Naive thymus-derived CD4-positive, alpha-beta T cell (primary cell): ENCODE results near the gene HOMER3. TPM values are rescaled to one million over a fixed set of nuclear protein-coding genes. Genes with fewer than 3 reads are reported as not detected.

Source experiments
- ATAC-seq: fragments of 150-1000 bp; cut with Tn5 transposase; 2 replicates; pipeline ENCODE4 v1.10.0; 2021; ENCODE audit warnings: mild to moderate bottlenecking, moderate library complexity
- CTCF ChIA-PET: fragments of 350-600 bp; sonication (Branson Sonifier 250); formaldehyde crosslinking; loops from one replicate; lab custom pipeline; 2021; ENCODE audit warnings: antibody characterized with exemption; lab: Charles Lee
- POLR2A ChIA-PET: fragments of 350-600 bp; sonication (Branson Sonifier 250); formaldehyde crosslinking; loops from one replicate; lab custom pipeline; 2021; ENCODE audit warnings: antibody characterized with exemption, inconsistent platforms; lab: Charles Lee
- DNase-seq, 9 donors: peaks; one replicate each; pipeline versions ENCODE4 v3.0.0 to v3.0.0-alpha.2; 2020 to 2022; ENCODE audit warnings: mixed read lengths in 1 of 9
- H3K27ac ChIP-seq: one replicate; pipeline ENCODE4 v1.7.0; 2013; ENCODE audit warnings: mild to moderate bottlenecking, low read depth, low read length, moderate library complexity
- H3K27me3 ChIP-seq, 2 donors: one replicate each; pipeline ENCODE4 v1.7.0; 2013; ENCODE audit warnings: low read length in 2 of 2, mild to moderate bottlenecking in 2 of 2, moderate library complexity in 2 of 2; ENCODE audit not compliant: control insufficient read depth in 2 of 2, insufficient read depth in 2 of 2
- H3K36me3 ChIP-seq, 3 experiments: 1 replicate in 2 of 3; 2 replicates in 1 of 3; pipeline ENCODE4 v1.7.0; 2013; ENCODE audit warnings: low read length in 3 of 3, mild to moderate bottlenecking in 3 of 3, moderate library complexity in 1 of 3; ENCODE audit not compliant: insufficient read depth in 3 of 3, control insufficient read depth in 2 of 3
- H3K4me1 ChIP-seq, 2 donors: one replicate each; pipeline ENCODE4 v1.7.0; 2013; ENCODE audit warnings: low read length in 2 of 2, mild to moderate bottlenecking in 2 of 2, moderate library complexity in 1 of 2; ENCODE audit not compliant: control insufficient read depth in 2 of 2, insufficient read depth in 2 of 2
- H3K4me3 ChIP-seq: 2 replicates; pipeline ENCODE4 v1.7.0; 2013; ENCODE audit warnings: mild to moderate bottlenecking, low read length
- H3K9me3 ChIP-seq, 3 experiments: 1 replicate in 2 of 3; 2 replicates in 1 of 3; pipeline ENCODE4 v1.7.0; 2013; ENCODE audit warnings: low read length in 3 of 3; ENCODE audit not compliant: control insufficient read depth in 2 of 3
- H3K27ac Mint-ChIP-seq, 9 donors: one replicate each; pipeline ENCODE4 v1.8.0; 2020 to 2022; ENCODE audit warnings: mixed read lengths in 9 of 9, mild to moderate bottlenecking in 8 of 9, moderate library complexity in 5 of 9, inconsistent platforms in 2 of 9
- H3K27me3 Mint-ChIP-seq, 5 donors: one replicate each; pipeline ENCODE4 v1.8.0; 2021 to 2022; ENCODE audit warnings: mixed read lengths in 5 of 5, mild to moderate bottlenecking in 1 of 5
- H3K36me3 Mint-ChIP-seq, 5 donors: one replicate each; pipeline ENCODE4 v1.8.0; 2020 to 2022; ENCODE audit warnings: mixed read lengths in 5 of 5, mild to moderate bottlenecking in 3 of 5, inconsistent platforms in 1 of 5
- H3K4me1 Mint-ChIP-seq, 7 donors: one replicate each; pipeline ENCODE4 v1.8.0; 2020 to 2022; ENCODE audit warnings: mixed read lengths in 7 of 7, mild to moderate bottlenecking in 3 of 7, inconsistent platforms in 1 of 7
- H3K4me3 Mint-ChIP-seq, 10 donors: one replicate each; pipeline ENCODE4 v1.8.0; 2020 to 2022; ENCODE audit warnings: mild to moderate bottlenecking in 10 of 10, mixed read lengths in 10 of 10, moderate library complexity in 6 of 10, inconsistent platforms in 2 of 10
- H3K9me3 Mint-ChIP-seq, 11 donors: one replicate each; pipeline ENCODE4 v1.8.0; 2020 to 2022; ENCODE audit warnings: mixed read lengths in 11 of 11, mild to moderate bottlenecking in 4 of 11, inconsistent platforms in 1 of 11, moderate library complexity in 1 of 11
- intact Hi-C, 2 donors: fragments of 100-400 bp; cut with micrococcal nuclease; formaldehyde crosslinking; loops; one replicate each; pipeline ENCODE4 v1.15.1; 2023
- polyA plus RNA-seq, 2 donors: library from polyadenylated mRNA; unstranded; fragments of 300-500 nt; fragmentation: Illumina TruSeq; gene quantifications; one replicate each; pipeline ENCODE4 v1.2.3, GENCODE V29; 2021
- total RNA-seq, 6 experiments: library from RNA in 5 of 6; stranded (reverse) in 5 of 6; gene quantifications; 1 replicate in 5 of 6; 2 replicates in 1 of 6; pipeline ENCODE4 v1.2.3 and lab custom pipeline; 2021 to 2026

HOMER3 gene
- total RNA-seq = 10 to 100 TPM in 1 of 5 experiments, 1 to 10 TPM in 1, under 1 TPM in 2, not detected in 1; 0.53 to 16.3 (median 1.4) TPM
- not detected for polyA plus RNA-seq
- total RNA-seq (lab: John Stamatoyannopoulos, UW) = not detected

DNA sequence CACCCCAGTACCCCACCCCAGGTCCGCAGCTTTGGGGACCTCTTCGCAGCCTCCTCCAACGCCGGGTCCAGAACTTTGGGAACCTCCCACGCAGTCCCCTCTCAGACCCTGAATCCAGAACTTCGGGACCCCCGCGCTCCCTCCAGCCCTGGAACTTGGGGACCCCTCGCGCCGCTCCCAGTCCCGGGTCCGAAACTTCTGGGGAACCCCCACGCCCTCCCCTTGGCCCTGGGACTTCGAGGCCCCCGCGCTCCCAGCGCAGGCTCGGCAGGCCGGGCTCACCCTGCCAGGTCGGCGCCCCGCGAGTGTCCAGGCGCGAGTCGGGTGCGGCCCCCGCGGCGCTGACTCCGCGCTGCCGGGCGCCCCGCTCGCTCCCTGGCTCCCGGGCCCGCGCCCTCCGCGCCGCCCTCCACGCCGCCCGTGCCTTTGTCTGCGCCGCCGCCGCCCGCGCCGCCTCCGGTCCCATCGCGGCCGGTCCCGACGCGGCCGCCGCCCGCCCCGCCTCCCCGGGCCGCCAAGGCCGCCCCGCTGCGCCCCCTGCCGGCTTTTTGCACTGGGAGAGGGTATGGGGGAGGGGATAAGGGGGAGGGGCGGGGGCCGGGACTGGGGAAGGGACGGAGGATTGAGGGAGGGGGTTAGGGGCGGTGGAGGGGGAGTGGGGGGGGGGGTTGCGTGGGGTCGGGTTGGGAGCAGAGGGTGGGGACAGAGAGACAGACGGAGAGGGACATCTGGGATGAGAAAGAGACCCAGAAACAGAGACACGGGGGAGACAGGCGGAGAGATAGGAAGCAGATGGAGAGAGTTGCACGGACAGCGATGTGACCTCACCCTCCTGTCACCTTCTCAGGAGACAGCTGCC is at the start of gene HOMER3:
TSS of gene HOMER3 (minus strand) at position 449 of the 859 bp plus-strand sequence. CDS start 2,235 bp downstream, outside the sequence.
- POLR2A ChIA-PET = no interaction called here
- peak within 1 kb of the TSS in 3 of 9 donors; percentile 20 to 65 (median 28) for H3K27ac Mint-ChIP-seq

DNA sequence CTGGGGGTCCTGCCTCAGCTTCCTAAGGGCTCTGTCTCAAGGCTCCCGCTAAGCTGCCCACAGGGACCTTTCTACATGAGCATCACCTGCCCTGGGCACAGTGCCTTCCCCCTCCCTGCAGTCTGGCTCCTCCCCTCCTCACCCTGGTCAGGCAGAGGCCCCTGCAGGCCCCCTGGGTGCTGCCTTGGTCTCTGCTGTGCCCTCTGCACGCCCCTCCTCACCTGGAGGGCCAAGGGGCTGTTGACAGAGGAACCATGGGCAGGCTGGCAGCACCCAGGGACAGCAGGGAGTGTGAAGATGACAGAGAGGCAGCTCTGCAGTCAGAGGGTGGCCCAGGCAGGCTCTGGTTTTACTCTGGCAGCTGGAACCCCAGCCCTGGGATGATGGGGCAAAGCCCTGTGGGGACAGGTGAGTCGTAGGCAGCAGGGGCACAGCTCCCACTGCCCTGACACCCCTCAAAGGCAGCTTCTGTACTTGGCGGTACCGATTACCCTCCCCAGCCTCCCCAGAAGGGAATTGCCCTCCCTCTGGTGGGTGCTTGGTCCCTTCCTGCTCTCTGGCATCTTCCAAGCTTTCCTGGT is 49.2 kb upstream of the HOMER3 start:
- peaks cover 0 to 4% (median 0%) of the 10 kb centered on the region in 7 donors for H3K4me1 Mint-ChIP-seq
- intact Hi-C loops = no loop called here
- POLR2A ChIA-PET = no interaction called here

More for the DNA sequence above, at the start of gene HOMER3:
- Histone ChIP-seq H3K27me3 (no peaks in the 10 kb centered on the region), H3K36me3 (no peaks in the 10 kb centered on the region), H3K9me3 (no peaks in the 10 kb centered on the region), H3K4me1 (no peaks in the 10 kb centered on the region), H3K27ac (no peak within 1 kb of the TSS), H3K4me3 (peak within 1 kb of the TSS; percentile 33)
- Mint-ChIP-seq H3K36me3 (no peaks in the 10 kb centered on the region), H3K27me3 (peaks cover 11 to 50% (median 30%) of the 10 kb centered on the region in 5 donors), H3K9me3 (peaks cover 0 to 2% (median 0%) of the 10 kb centered on the region in 11 donors), H3K4me1 (peaks cover 0 to 18% (median 12%) of the 10 kb centered on the region in 7 donors), H3K4me3 (peak within 1 kb of the TSS; percentile 42 to 81 (median 60))
- ATAC-seq (peak; percentile 95), DNase-seq (peak; percentile 46 to 90 (median 65))
- CTCF ChIA-PET = no interaction called here
- intact Hi-C loops = loop anchor here (1.0 kb wide), 1 partner anchor 22 kb away; the partner anchor contains the start of genes COPE (in 2 of the 2) and DDX49 (in 2 of the 2)

DNA sequence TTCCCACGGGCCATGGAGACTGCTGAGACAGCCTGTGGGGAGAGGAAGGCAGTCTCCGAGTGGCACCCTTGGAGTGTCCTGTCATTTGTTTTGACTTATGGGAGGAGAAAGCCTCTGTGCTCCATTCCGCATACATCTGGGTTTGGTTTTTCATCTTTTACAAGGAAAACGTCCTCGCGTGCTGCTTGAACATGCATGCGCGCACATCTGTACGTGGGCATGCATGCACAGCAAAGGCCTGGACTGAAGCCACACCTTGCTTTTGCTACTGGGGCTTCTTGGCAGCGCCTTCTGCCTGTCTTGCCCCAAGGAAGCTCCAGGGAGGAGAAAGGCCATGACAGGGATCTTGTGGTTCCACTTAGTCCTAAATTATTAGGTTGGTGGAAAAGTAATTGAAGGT is 48.3 kb upstream of the HOMER3 start:
- Histone ChIP-seq H3K36me3 (peaks cover 0 to 19% (median 2%) of the 10 kb centered on the region in 3 experiments), H3K4me3 (no peak overlapping the region), H3K4me1 (no peaks in the 10 kb centered on the region), H3K9me3 (no peaks in the 10 kb centered on the region), H3K27ac (no peak overlapping the region), H3K27me3 (no peaks in the 10 kb centered on the region)
- H3K27ac Mint-ChIP-seq = no peak overlapping the region
- POLR2A ChIA-PET = no interaction called here
- intact Hi-C loops = no loop called here
- peaks cover 0 to 4% (median 0%) of the 10 kb centered on the region in 7 donors for H3K4me1 Mint-ChIP-seq
- no peaks in the 10 kb centered on the region for H3K9me3 Mint-ChIP-seq
- peaks cover 0 to 29% (median 9%) of the 10 kb centered on the region in 5 donors for H3K36me3 Mint-ChIP-seq
- H3K27me3 Mint-ChIP-seq = peaks cover 0 to 26% (median 0%) of the 10 kb centered on the region in 5 donors
- no peak overlapping the region for H3K4me3 Mint-ChIP-seq
- CTCF ChIA-PET = no interaction called here
- ATAC-seq (no peak), DNase-seq (no peak)

More for the DNA sequence above, 49.2 kb upstream of the HOMER3 start:
- CTCF ChIA-PET = no interaction called here
- DNase-seq (no peak), ATAC-seq (no peak)
- peaks cover 0 to 19% (median 0%) of the 10 kb centered on the region in 5 donors for H3K27me3 Mint-ChIP-seq
- H3K4me3 Mint-ChIP-seq = no peak overlapping the region
- Histone ChIP-seq H3K4me3 (no peak overlapping the region), H3K36me3 (peaks cover 0 to 28% (median 4%) of the 10 kb centered on the region in 3 experiments), H3K9me3 (no peaks in the 10 kb centered on the region), H3K27me3 (no peaks in the 10 kb centered on the region), H3K27ac (no peak overlapping the region), H3K4me1 (no peaks in the 10 kb centered on the region)
- H3K27ac Mint-ChIP-seq = no peak overlapping the region
- H3K9me3 Mint-ChIP-seq = no peaks in the 10 kb centered on the region
- H3K36me3 Mint-ChIP-seq = peaks cover 0 to 31% (median 9%) of the 10 kb centered on the region in 5 donors

DNA sequence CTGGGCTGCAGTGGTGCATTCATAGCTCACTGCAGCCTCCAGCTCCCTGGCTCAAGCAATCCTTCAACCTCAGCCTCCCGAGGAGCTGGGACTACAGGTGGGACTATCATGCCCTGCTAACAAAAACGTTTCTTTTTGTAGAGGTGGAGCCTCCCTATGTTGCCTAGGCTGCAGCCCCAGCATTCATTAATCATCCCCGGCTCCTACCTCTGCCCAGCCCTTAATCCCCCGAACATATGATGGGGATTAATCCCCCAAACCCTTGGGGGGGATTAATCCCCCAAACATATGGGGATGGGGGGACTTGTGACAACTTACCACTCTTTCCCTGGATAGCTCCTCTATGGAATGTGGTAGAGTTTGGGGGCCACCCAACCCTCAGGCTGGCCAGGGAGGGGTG is 46.4 kb upstream of the HOMER3 start:
- Mint-ChIP-seq H3K9me3 (peaks cover 0 to 3% (median 0%) of the 10 kb centered on the region in 11 donors), H3K4me3 (no peak overlapping the region), H3K27me3 (peaks cover 0 to 32% (median 3%) of the 10 kb centered on the region in 5 donors), H3K4me1 (peaks cover 0 to 4% (median 0%) of the 10 kb centered on the region in 7 donors), H3K36me3 (peaks cover 0 to 10% (median 0%) of the 10 kb centered on the region in 5 donors), H3K27ac (no peak overlapping the region)
- peaks cover 0 to under 1% (median 0%) of the 10 kb centered on the region in 3 experiments for H3K36me3 ChIP-seq
- DNase-seq (no peak), ATAC-seq (no peak)
- intact Hi-C loops = no loop called here
- ChIA-PET POLR2A (interaction anchor here (0.7 kb wide), 1 partner anchor 545 kb away, joined by 3 read pairs; no protein-coding TSS in a partner anchor), CTCF (interaction anchor here (0.6 kb wide), 1 partner anchor 1218 kb away, joined by 8 read pairs; no protein-coding TSS in a partner anchor)
- H3K27me3 ChIP-seq = no peaks in the 10 kb centered on the region
- no peaks in the 10 kb centered on the region for H3K9me3 ChIP-seq
- no peak overlapping the region for H3K27ac ChIP-seq
- H3K4me3 ChIP-seq = no peak overlapping the region
- no peaks in the 10 kb centered on the region for H3K4me1 ChIP-seq

DNA sequence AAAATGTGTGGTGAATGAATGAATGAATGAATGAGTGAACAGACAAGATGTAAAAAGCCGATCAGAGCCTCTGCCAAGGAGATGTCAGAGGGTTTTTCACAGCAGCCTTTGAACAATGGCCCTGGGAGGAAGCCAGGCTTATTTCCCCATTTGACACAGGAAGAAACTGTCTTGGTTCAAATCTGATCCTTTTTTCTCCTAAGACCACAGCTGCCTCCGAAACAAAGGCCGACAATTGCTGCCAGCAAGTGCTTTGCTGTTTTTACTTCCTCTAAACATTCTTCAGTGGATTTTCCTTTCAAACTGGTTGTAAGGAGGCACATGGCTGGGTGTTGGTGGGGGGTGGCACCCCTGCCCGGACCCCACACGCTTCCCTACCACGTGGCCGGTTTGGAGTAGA is 44.2 kb upstream of the HOMER3 start:
- peaks cover 0 to 4% (median 0%) of the 10 kb centered on the region in 11 donors for H3K9me3 Mint-ChIP-seq
- CTCF ChIA-PET = no interaction called here
- Histone ChIP-seq H3K4me3 (no peak overlapping the region), H3K27ac (no peak overlapping the region), H3K36me3 (no peaks in the 10 kb centered on the region), H3K4me1 (no peaks in the 10 kb centered on the region), H3K27me3 (no peaks in the 10 kb centered on the region), H3K9me3 (no peaks in the 10 kb centered on the region)
- intact Hi-C loops = no loop called here
- H3K36me3 Mint-ChIP-seq = no peaks in the 10 kb centered on the region
- H3K27me3 Mint-ChIP-seq = peaks cover 0 to 33% (median 4%) of the 10 kb centered on the region in 5 donors
- H3K4me3 Mint-ChIP-seq = peak overlapping the region in 1 of 10 donors; percentile 36
- DNase-seq (no peak), ATAC-seq (peak; percentile 37)
- H3K27ac Mint-ChIP-seq = peak overlapping the region in 1 of 9 donors; percentile 84
- POLR2A ChIA-PET = no interaction called here
- peaks cover 0 to 4% (median 0%) of the 10 kb centered on the region in 7 donors for H3K4me1 Mint-ChIP-seq

DNA sequence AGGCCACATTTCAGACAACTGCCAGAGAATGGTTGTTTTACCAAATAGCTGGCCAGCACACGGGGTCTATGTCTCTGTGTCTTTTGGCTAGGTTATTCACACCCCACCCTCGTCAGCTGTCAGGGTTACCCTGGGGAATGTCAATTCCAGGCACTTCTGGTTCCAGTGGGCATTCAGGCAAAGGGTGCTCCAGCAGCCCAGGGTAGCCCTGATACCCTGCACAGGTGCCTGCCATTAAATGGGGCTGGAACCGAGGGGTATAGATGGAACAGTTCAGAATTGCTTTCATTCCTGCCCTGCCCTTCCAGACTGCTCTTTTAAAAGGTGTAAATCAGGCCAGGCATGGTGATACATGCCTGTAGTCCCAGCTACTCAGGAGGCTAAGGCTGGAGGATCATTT is 43.2 kb upstream of the HOMER3 start:
- ChIA-PET CTCF (interaction anchor here (0.6 kb wide), 1 partner anchor 545 kb away, joined by 3 read pairs; no protein-coding TSS in a partner anchor), POLR2A (no interaction called here)
- no peak overlapping the region for H3K4me3 Mint-ChIP-seq
- Histone ChIP-seq H3K27ac (no peak overlapping the region), H3K4me3 (no peak overlapping the region), H3K9me3 (no peaks in the 10 kb centered on the region), H3K36me3 (no peaks in the 10 kb centered on the region), H3K4me1 (no peaks in the 10 kb centered on the region), H3K27me3 (no peaks in the 10 kb centered on the region)
- H3K27ac Mint-ChIP-seq = peak overlapping the region in 1 of 9 donors; percentile 36
- peaks cover 0 to 4% (median 0%) of the 10 kb centered on the region in 7 donors for H3K4me1 Mint-ChIP-seq
- intact Hi-C loops = no loop called here
- peaks cover 0 to 4% (median 0%) of the 10 kb centered on the region in 11 donors for H3K9me3 Mint-ChIP-seq
- no peak for ATAC-seq
- H3K36me3 Mint-ChIP-seq = no peaks in the 10 kb centered on the region
- H3K27me3 Mint-ChIP-seq = peaks cover 0 to 33% (median 4%) of the 10 kb centered on the region in 5 donors
- DNase-seq = no peak
